ENCODE results near the gene GLDN. TPM values are rescaled to one million over a fixed set of nuclear protein-coding genes. Genes with fewer than 3 reads are reported as not detected.

GLDN gene
- not detected in 2 replicates for total RNA-seq

DNA sequence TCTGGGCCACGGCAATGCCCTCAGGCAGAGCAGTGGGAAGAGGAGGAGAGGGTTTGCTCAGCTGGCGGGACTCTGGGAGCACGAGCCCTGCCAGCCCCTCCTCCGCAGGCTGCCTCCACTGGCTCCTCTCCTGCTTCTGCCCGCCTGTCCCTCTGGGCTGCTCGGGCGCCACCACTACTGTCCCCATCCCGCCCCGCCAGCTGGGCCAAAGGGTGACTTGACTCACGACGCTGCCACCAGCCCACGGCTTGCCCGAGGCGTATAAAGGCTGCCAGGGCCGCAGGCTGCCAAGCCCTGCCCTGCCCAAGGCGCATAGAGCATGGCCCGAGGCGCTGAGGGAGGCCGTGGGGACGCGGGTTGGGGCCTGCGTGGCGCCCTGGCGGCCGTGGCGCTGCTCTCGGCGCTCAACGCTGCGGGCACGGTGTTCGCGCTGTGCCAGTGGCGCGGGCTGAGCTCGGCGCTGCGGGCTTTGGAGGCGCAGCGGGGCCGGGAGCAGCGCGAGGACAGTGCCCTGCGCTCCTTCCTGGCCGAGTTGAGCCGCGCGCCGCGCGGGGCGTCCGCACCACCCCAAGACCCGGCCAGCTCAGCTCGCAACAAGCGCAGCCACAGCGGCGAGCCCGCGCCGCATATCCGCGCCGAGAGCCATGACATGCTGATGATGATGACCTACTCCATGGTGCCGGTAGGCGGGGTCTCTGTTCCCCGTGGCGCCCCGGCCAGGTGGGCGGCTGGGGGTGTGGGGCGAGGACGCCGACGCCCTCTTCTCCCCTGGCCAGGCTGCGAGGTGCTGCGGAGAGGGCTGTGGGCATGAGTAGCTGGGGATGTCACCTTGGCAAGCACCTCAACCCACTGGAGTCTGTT, at the start of gene GLDN:
GLDN (plus strand) TSS at position 290 of the 861 bp plus-strand sequence; CDS start at position 320, 30 bp downstream.
- DNase-seq (ENCODE audit: low read depth in 2 of 2): no peak

DNA sequence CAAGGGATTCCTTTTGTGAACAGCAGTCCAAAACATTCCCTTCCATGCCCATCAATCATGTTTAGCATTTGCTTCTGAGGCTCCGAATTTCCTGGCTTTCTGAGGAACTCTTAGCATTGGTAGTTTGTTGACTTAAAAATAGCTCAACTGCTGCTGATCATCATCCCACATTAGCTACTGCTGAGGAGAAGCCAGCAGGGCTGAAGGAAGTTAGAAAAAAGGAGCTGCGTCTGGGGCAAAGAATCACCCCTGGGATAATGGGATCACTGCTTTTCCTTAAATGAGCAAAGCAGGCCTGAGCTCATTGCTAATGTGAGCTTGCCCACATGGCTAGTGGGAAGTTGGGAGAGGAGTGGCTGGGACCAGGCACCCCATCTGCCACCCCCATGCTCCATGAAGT, 42.8 kb upstream of the GLDN start:
- no peak for DNase-seq (ENCODE audit: low read depth in 2 of 2)

DNA sequence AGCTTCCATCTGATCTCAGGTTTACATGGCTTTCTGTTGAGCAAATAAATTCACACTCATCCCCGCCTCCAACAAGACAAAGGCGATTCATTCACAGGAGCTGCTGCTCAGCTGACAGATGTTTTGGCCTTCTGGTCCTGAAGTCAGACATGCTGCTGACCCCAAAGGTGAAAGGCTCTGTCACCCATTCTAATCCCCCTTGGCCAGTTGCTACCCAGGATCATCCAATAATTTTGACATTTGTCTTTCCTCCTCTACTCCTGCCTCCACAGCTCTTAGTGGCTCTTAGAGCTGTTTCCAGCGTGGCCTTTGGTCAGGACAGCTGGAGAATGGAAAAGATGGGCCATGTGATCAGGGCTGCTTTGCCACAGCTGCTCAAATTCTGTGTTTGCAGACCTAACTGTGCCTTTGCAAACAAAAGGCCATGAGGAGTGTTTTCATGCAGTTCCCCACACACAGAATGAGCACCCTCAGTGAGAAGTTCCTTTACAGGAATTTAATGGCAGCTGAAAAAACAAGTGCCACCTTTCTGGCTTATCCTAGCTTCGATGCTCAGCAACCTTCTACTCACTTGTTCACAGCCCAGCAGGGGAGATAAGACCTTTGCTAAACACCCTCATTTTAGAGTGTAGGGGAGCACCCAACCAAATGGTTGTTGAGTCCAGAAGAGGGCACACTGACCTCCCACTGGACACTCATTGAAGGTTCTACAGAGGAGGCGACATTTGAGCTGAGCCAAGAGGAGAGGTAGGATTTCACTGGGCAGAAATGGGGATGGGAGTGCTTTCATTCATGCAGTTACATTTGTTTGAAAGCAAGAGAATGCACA, 42.1 kb upstream of the GLDN start:
- no peak for DNase-seq (ENCODE audit: low read depth in 2 of 2)

DNA sequence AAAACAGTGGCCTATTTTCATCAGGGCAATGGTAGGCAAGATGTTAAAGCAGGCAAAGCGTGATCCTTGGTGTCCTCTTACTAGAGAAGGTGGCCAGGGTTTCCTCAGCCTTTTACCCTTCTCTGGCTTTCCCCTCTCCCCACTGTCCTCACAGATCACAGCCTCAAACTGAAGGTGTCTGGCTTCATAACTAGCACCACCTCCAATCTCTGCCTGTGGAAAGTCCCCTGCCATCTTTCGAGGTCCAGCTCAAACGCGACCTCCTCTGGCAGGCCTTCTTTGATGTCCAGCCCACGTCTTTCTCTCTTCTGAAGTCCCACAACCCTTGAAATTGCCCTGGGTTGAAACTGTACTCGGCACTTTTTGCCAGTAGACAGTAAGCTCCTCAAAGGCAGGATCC, 39.0 kb upstream of the GLDN start:
- DNase-seq (ENCODE audit: low read depth in 2 of 2): no peak

DNA sequence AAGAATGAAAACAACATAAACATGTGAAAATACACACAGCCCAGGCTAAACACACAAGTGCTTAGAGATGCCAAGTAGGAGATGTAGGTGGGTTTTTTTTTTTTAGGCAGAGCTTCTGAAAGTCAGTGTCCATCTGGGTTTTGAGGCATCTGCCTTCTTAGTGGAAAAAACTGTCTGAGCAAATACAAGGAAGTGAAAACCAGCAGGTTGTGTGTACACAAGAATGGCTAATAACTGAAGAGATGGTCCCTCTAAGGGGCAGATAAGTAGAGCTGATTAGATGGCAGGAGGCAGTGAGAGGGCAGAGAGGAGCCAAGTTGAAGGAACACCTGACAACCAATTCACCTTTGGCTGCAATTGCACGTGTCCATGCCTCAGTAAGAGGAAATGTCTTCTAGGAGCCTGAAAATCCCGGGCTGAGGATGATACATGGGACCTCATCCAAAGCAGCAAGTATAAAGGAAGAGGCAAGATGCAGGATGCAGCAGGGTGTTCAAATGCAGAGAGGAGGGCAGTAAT, 37.9 kb upstream of the GLDN start:
- no peak for DNase-seq (ENCODE audit: low read depth in 2 of 2)

DNA sequence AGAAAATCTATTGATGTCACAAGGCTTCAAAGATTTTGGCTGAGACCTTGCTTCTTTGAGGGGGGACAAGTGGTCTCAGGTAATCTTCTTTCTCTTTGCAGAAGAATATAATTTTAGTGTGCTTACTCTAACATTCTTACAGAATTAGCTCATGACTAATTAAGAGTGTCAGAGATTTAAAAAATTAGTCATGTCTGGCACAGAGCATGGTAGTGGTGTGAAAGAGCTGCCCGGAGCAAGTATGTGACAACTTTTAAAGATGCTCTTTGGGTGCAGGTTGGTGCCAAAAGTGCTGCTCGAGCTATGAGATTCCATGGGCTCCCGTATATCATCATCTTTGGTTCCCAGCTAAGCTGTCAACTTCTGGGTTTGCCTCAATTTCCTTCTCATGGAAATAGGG, 34.1 kb upstream of the GLDN start:
- no peak for DNase-seq (ENCODE audit: low read depth in 2 of 2)

DNA sequence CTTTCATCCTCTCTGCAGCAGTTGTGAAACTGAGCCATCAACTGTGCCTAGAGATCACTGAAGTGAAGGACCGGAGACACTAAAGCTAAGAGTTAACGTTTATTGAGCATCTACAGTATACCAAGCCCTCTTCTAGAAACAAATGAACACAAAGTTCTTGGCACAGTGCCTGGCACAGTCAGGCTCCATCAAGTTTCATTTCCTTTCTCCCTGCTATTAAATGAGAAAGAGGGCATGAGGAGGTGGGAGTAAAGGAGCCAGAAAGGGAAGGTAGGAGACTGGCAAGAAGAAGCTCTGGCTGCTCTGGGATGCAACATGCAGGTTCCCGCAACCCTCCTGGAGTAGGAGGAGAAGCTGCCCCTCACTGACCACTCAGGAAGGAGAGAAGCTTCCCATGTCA, 33.6 kb upstream of the GLDN start:
- no peak for DNase-seq (ENCODE audit: low read depth in 2 of 2)

DNA sequence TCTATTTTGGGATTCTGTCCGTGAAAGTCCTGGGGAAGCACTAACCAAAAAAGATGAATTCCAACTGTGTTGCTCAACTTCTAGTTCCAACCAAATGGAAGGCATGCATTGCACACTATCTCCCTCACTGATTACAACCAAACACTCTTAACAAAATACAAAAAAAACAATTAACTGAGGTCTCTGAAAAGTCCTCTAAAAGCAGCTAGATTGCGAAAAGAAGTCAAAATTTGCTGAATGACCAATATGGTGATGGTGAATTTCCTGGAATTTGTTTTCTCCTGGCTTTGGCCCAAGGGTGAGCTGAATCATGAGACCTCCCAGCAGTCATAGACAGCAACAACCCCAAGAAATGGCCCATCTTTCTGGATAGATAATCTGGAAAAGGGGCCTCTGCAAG, 31.4 kb upstream of the GLDN start:
- DNase-seq (ENCODE audit: low read depth in 2 of 2): no peak

DNA sequence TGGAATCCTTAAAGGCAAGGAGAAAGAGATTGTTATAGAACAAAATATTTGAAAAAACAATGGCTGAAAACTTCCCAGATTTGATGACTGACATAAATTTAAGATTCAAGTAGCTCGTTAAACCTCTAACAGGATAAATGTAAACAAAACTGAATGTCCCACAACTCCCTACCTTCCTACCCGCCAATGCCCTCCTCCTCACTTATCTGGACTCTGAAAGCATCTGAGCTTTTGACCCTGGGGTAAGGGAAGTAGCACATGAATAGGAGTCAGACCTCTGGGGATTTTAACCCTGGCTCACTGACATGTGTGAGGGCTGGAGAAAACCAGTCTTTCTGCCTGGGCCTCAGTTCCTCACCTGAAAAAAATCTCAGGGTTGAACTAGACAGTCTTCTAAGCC, 29.9 kb upstream of the GLDN start:
- no peak for DNase-seq (ENCODE audit: low read depth in 2 of 2)

DNA sequence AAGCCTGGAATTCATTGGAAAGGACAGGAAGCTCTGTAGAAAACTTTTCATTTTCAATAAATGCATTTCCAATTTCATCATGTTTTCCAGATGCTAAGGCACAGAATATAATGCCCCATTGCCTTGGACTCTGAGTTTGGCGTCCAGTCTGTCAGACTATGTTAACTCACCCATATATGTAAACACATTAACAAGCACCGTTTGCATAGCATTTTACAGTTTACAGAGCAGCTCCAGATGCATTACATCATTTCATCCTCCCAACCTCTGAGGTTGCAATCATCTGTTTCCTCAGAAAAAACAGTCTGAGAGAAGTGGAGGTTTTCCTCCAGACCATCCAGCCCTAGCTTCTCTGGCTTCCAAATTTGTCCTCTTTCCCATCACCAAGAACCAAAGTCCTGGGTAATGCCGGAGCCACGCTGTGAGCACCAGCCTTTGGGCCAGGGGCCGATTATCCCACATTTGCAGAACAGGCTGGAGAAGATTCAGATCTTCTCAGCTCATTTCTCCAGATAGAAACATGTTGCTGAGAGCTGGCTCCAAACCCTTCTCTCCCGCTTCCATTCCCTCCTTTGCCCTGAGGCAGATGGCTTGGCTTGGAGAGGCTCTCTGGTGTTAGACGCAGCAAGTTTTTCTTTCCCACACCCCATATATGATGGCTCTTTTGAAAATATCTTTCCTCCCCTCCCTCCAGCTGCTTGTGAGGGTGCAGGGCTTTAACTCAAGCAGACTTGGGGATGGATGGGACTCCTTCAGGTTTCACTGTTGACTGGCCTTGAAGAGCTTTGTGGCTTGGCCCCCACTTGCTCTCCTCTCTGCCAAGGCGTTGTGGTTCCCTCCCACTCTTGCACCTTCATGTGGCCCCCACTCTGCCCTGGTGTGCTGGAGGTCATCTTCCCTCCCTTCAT, 29.0 kb upstream of the GLDN start:
- no peak for DNase-seq (ENCODE audit: low read depth in 2 of 2)

DNA sequence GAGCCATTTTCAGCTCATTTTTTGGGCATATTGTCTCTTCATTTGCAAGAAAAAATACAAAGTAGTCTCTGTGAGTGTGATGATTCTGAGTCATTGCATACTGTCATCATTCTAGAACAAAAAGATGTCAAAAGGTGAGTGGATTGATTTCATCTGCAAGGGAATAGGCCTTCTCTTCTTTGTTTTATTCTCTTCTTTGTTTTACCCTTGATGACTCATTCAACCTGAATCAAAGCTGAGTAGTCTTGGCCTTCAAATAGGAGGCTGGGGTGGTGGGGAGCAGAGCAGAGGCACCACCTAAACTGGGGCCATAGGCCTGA, 28.4 kb upstream of the GLDN start:
- DNase-seq (ENCODE audit: low read depth in 2 of 2): peak in 1 of 2 donors; percentile 53

DNA sequence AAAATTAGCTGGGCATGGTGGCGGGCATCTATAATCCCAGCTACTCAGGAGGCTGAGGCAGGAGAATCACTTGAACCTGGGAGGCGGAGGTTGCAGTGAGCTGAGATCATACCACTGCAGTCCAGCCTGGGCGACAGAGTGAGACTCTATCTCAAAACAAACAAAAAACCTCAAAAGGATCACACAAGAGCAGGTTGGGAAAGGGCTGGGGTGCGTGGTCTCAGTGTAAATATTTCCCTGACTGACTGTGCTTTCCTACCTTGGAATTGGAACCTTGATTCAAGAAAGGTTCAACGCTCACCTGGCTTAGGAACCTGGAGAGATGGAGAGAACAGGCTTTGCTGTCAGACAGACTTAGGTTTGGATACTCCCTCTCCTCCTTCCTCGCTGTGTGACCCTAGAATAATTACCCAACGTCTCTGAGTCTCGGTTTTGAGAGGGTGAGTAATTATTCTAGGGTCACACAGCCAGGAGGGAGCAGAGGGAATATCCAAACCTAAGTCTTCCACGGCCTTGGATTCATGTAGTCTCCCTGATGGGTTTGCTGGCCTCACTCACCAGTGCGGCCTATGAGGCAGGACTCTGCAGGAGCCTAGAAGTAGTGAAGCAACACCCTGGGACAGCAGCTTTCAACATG, 27.7 kb upstream of the GLDN start:
- DNase-seq (ENCODE audit: low read depth in 2 of 2): no peak

DNA sequence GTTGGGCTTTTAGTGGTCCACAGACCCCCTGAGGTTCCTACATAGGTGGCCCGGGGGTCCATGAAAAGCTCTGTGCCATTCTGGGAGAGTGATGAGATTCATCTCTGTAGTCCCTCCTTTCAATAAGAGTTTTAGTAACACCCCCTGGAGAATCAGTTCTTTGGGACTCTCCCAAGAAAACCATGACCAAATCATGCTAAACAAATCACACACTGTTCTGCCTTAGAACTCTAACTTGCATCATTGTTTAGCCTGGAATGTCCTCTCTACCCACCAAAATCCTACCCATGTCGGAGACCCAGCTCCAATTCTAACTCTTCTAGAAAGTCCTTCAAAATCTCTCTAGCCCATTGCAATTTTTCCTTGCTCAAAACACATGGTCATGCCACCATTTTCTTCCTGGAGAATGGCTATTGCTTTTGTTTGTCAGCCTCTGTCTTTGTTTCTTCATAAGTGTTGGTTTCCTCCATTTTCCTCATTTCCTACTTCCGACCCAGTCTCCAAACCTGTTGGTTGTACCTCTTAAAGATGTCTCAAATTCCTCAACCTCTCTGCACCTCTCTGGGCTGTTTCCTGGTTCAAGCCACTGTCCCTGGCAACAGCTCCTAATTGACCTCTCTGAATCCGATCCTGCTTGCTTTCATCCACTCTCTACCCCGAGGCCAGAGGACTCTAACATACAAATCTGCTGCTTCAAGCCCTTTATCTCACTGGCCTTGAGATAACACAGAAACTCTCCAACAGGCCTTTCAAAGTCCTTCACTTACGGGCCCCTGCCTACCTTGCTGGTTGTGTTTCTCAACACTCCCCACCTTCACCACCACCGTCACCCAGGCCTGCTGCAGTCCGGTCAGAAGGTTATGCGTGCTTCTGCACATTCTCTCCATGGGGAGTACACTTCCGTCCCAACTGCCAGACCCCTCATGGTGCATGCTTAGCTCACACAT, 26.8 kb upstream of the GLDN start:
- DNase-seq (ENCODE audit: low read depth in 2 of 2): no peak

DNA sequence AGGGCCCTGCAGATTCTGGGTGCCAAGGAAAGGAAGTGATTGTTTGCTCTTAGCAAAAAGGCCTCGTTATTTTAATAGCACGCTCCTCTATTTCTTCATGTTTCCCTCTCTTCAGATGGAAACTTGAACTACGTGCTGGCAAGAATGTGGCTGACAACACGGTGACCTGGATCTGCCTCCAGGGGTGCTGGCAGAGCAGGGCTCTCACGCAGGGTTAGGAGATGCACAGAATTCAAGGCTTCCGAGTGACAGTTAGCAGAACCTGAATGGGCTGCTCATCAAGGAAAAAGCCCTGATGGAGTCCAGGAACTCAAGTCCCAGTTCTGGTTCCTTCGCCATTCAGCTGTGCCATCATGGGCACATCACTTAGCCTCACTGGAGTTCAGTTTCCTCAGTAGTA, 25.7 kb upstream of the GLDN start:
- no peak for DNase-seq (ENCODE audit: low read depth in 2 of 2)

DNA sequence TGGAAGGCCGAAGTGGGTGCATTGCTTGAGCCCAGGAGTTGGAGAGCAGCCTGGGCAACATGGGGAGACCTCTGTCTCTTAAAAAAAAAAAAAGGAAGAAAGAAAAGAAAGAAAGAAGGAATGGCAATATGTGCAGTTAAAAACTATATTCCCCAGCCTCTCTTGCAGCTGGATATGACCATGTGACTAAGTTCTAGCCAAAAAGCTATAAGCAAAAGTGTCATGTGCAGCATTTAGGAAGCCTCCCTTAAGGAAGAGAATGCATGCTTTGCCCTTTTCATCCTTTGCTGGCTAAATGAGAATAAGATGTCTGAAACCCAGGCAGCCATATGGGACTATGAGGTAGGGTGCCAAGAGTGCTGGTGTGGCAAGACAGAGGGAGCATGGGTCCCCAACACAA, 24.8 kb upstream of the GLDN start:
- no peak for DNase-seq (ENCODE audit: low read depth in 2 of 2)

DNA sequence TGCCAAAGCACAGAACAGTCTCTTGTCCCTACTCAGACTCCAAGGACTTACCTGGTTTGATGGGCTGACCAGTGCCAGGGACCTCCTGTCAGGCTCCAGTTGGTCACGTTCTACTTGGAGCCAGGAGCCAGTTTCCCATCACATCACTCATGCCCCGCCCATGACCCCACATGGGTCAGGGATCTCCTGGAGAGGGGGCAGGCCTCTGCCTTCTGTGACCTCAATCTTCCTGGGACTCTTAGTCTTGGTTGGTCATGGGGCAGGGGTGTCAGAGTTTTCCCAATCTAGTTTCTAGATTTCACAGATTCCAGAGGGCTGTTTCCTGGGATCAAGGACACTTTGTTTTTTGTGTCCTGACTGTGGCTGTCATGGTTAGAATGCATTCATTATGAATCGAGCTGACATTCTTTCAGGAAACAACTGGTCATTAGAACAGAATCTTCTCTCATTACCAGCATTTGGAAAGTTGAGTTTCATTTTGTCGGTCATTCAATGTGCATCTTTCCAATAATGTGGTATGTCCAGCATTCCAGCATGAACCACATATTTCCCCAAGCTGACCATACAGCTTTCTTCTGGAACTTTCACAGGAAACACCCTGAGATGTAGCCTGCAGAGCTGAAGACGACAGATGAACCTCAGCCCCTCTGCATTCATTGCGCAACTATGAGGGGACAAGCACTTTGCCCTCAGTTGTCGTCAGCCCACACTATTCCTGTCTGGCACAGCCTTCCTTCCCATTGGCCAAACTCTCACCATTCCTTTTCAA, 22.9 kb upstream of the GLDN start:
- DNase-seq (ENCODE audit: low read depth in 2 of 2): no peak

DNA sequence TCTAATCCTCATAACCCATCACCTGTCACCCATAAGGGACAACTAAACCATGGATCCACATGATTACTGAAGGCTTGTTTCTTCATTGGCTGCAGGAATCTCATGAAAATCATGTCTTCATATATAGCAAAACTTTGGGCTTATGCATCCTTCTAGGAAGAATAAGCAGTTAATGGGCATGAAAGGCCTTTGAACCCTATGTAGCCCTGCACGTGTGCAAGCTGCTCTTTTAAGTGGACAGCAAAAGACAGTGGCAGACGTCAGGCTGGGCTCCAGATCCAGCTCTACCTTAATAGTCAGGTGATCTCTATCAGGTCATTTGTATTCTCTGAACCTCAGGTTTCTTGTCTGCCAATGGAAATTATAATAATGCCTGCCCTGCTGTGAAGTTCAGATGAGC, 21.9 kb upstream of the GLDN start:
- DNase-seq (ENCODE audit: low read depth in 2 of 2): no peak

DNA sequence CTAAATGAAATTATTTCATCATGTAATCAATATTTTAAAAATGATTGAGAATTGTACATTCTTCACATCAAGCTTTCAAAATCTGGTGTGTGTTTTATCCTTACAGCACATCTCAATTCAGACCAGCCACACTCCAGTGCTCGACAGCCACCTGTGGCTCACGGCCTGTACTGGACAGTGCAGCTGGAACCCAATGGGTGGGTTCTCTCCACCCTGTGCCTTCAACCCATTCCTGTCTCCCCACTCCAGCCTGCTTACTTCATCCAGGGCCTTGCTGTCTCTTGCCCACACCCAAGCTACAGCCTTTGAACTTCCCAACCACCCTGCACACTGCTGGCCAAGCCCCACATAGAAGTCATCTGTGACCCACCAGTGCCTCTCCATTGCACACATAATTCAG, 20.6 kb upstream of the GLDN start:
- DNase-seq (ENCODE audit: low read depth in 2 of 2): no peak

DNA sequence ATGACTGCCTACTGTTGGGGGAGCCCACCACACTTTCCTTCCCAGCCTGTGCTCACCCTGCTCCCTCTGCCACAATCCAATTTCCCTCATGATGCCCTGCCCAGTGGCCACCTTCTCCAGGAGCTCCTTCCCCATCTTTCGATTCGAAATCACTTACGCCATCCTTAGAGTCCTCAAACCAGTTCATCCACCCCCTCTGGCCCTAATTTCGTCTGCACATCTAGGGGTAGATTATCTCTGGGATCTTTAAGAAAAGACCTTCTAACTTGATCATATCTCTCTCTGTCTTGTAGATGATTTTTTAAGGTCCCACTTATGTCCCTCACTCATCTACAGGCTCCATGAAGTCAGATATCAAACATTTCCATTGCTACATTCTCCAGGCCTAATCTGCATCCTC, 20.1 kb upstream of the GLDN start:
- no peak for DNase-seq (ENCODE audit: low read depth in 2 of 2)

Measured in dermis microvascular lymphatic vessel endothelial cell (primary cell).